Activated CD8-positive, alpha-beta memory T cell treated with anti-CD3 and anti-CD28 coated beads, Interleukin-2, amount 50 U/mL, for 24 hours (primary cell): ENCODE measurements around the gene PCAT7.
"Not testable (repeated sequence)": the region's sequence is repeated elsewhere in the genome, so short reads cannot be mapped to it uniquely, and the experiment has no call there.

ENCODE experiments used
- DNase-seq: peaks from one replicate; pipeline ENCODE4 v3.0.0-alpha.2; 2020; ENCODE audit errors: extremely low read depth

Gene PCAT7

GRCh38 chr9:94563548-94563947, 8.7 kb downstream of the PCAT7 start:
- no peak for DNase-seq

GRCh38 chr9:94564279-94564678, 9.4 kb downstream of the PCAT7 start:
- not testable (repeated sequence) for DNase-seq

- DNase-seq = no peak
Observed at GRCh38 chr9:94566550-94566949, 11.7 kb downstream of the PCAT7 start.

DNA sequence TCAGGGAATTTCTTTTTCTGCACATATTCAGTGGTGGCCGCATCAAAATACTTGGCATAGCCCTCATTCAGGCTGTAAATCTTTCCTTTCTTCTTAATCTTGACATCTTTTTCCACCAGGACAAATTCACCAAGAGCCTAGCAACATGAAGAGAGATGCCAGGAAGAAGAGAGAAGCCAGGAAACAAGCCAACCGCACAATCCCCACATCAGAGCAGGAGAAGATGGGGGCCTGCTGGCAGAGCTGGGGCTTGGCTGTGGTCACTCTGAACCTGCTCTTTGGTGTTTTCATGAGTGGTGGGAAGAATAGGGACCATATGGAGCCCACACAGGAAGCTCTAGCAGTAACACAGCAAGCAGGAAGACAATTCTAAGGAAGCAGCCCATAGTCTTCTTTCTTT, 12.4 kb downstream of the PCAT7 start:
- no peak for DNase-seq

DNA sequence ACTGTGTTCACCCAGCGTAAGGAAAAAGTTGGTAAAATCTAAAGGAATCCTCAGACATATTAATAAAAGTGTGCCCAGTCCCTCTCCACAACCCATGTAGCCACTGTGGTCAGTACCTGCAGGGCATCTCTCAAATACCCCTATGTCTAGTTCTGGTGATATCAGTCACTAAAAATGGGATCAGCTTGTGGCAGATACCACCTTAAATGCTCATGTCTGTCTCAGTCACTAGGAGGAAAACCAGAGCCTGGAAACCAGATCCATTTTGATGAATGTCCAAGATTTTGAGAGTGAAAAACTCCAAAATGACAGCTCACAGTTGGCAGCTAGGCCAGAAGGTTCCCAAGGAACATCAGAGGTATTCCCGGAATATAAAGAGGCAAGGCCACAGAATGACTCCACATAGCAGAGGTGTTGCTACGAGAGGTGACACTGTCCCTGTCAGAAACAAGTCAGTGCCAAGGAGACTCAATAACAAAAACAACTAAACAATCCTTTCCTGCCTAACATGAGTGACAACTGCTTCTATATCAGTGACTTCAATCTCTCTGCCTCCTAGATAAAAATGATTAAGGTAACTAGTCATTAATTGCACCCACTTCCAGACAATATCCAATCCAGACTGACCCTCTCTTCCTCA, 13.5 kb downstream of the PCAT7 start:
- DNase-seq = no peak

DNA sequence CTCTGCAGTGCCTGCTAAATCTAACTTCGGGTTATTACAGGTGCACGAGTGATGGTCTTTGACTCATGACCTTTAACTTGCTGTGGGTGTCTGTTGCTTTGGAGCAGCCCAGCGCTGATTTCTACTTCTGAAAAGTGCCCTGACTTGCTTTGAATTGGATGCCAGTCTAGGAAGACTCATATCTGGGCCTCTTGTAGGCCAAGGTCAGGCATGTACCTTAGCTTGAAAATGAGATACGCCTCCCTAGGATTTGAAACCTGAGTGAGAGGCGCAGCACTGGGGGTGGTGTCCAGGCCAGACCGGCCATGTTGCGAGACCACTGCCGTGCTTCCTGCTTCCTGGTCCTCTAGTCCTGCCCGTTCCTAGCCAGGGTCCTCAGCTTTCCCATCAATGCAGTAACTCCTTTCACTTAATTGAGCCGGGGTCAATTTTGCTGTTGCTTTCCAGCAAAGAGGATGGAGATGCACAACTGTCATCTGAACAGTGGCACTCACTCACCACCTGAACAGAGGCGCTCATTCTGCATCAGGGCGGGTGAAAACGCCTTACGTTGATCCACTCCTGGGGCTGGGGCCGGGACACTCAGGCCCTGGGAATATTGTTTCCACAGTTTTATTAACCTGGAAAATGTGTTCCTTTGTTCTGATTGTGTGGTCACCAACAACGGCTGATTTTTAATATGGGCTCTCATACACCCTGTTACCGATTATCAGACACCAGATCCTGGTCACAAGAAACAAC, 14.3 kb downstream of the PCAT7 start:
- DNase-seq = no peak

GRCh38 chr9:94576131-94576530, 21.2 kb downstream of the PCAT7 start:
- DNase-seq = no peak

- no peak for DNase-seq
Observed at GRCh38 chr9:94577036-94577435, 22.2 kb downstream of the PCAT7 start.

DNA sequence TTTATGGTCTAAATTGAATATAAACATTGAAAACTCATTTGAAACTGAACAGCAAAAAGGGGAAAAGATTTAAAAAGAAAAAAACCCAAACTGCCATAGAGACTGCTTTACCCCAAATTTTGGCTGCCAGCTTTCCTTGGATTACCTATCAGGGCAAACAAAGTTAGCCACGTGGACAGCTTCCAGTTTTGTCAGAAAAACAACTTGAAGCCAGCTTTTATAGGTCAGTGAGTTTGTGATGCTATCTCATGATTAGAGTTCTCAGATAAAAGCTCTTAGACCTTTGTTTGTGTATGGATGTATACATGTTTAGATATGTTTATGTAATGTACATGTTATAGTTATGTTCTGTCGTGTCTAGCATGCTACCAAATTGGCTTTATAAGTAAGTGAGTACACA, 22.7 kb downstream of the PCAT7 start:
- no peak for DNase-seq

- DNase-seq = no peak
Observed at GRCh38 chr9:94581728-94582127, 26.8 kb downstream of the PCAT7 start.

- DNase-seq = no peak
Observed at GRCh38 chr9:94584555-94584954, 29.7 kb downstream of the PCAT7 start.

DNA sequence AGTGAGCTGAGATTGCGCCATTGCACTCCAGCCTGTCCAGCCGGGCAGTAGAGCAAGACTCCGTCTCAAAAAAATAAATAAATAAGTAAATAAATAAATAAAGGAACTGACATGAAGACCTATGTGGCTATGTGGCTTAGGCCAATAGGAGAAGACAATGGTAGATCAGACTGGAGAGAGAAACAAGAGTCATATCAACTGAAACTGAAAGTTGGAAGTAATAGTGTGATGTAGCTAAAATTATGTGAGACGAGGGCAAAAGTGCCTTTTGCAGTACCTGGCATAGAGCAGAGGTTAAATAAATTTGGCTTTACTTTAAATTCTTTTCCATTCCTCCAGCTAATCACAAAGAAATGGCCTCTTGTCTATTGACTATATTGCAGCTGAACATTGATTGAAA, 31.4 kb downstream of the PCAT7 start:
- no peak for DNase-seq

GRCh38 chr9:94586814-94587213, 31.9 kb downstream of the PCAT7 start:
- DNase-seq = no peak

DNA sequence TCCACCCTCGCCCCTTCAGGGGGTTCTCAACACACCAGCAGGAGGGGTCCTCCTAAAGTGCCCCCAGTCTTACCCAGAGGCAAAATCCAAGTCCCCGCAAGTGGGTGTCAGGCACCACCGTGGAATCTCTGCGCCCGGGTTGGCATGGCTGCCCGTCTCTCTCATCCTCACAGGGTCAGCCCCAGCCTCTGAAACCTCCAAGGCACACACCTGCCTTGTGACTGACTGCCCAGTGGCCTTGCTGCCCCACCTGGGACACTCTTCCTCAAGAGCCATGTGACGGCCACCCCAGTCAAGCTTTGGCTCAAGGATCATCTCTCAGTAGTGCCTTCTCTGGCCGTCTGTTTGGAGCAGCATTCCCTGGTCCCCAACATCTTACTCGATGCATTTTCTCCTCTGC, 33.8 kb downstream of the PCAT7 start:
- DNase-seq = no peak

GRCh38 chr9:94591046-94591545, 36.2 kb downstream of the PCAT7 start:
- not testable (repeated sequence) for DNase-seq

- no peak for DNase-seq
Observed at GRCh38 chr9:94591876-94592275, 37.0 kb downstream of the PCAT7 start.

DNA sequence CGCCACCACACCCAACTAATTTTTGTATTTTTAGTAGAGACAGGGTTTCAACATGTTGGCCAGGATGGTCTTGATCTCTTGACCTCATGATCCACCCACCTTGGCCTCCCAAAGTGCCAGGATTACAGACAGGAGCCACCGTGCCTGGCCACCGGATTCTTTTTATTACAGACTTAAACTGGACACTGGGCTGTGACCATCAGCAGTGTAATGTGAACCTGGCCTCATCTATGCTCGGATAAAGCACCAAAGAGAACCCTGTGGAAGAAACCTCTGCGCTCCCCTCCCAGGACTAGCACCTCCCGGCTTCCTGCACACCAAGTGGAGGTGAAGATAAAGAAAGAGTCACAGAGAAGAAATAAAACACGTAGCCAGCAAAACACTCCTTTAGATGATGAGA, 37.8 kb downstream of the PCAT7 start:
- not testable (repeated sequence) for DNase-seq

DNA sequence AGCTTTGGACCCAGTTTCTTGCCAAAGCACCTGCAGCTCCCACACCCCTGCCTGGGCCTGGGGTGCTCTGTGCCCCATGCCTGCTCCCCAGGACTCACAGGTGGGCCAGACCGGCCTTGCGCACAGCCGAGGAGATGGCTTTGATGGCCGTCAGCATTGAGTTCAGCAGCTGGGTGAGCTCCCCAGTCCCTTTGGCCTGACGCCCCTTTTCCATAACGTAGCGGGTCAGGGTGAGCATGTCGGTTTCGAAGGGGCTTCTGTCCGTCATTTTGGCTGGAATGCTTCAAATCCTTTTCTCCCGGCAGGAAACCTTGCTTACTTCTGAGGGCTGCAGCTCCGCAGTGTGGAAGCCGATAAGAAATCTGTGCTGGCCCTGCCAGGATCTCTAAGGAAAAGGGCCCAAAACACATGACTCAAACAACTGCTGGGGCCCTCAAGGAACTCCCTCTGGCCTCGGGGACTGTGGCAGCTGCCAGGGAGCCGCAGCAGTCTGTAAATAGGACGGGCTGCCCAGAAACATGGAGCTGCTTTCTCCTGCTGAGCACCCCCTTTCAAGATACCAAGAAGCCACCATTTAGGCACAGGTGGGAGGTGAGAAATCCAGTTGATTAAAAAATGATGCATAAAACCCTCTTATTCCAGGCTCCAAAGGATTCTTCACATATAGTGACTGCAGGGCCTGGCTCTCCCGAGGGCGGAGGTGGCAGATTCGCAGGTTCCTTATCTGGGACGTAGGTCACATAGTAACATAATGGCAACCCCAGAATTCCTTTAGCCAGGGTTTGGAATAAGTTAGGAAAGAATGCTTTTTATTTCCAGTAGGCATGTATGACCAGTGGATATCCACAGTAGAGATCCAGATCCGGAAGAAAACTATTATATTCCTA, 38.8 kb downstream of the PCAT7 start, which contains the start of gene FBP2:
TSS of gene FBP2 (minus strand) at position 366 of the 887 bp plus-strand sequence. CDS start at position 268, 98 bp downstream.
- DNase-seq = no peak

DNA sequence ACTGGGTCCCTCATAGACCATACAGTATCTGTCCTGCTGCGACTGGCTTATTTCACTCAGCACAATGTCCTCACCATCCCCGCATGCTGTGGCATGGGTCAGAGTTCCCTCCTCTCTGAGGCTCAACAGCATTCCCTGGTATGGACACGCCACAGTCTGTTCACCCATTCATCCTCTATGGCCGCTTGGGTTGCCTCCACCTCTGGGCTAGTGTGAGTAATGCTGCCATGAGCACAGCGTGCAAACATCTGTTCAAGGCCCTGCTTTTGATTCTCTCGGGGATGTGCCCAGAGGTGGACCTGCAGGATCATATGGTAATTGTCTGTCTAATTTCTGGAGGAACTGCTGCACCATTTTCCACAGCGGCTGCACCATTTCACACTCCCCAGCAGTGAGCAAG, 44.2 kb downstream of the PCAT7 start:
- no peak for DNase-seq

DNA sequence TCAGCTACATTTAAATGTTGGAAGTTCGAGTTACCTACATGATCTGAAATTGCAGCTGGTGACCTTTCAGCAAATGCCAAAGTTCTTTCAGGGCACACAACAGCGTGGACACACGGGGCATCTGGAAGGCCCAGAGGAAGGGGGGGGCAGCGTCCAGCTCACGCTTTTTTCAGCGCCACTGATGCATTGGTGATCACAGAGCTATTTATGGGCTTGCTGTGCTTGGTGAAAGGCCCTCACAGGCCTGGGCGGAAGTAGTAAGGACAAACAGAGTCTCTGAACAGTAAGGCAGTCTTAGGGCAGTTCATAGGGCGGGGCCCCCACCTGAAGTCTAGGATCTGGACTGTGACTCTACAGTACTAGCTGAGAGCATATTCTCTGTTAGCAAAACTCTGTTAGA, 45.4 kb downstream of the PCAT7 start:
- DNase-seq = no peak

- no peak for DNase-seq
Observed at GRCh38 chr9:94600715-94601114, 45.8 kb downstream of the PCAT7 start.

DNA sequence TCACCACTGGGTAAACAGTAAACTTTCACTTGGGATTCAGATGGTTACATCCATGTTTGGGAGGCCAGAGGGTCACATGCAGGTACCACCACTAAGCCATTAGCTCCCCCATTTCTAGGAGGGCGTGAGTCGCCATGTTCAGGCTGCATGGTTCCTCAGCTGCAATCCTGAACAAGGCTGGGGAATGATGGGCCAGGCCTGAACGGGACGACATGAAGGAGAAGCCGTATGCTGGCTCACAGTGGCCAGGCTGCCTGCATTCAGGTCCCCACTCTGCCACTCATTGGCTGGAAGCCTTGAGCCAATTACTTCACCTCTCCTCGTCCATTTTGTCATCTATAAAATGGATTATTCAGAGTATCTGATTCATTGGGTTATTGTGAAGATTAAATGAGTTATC, 47.8 kb downstream of the PCAT7 start:
- DNase-seq = no peak
